ENCODE data around the gene TF. TPM values are rescaled to one million over a fixed set of nuclear protein-coding genes. Genes with fewer than 3 reads are reported as not detected.

The TF gene
- total RNA-seq, 1 experiment from 2014 or later, result not detected

DNA sequence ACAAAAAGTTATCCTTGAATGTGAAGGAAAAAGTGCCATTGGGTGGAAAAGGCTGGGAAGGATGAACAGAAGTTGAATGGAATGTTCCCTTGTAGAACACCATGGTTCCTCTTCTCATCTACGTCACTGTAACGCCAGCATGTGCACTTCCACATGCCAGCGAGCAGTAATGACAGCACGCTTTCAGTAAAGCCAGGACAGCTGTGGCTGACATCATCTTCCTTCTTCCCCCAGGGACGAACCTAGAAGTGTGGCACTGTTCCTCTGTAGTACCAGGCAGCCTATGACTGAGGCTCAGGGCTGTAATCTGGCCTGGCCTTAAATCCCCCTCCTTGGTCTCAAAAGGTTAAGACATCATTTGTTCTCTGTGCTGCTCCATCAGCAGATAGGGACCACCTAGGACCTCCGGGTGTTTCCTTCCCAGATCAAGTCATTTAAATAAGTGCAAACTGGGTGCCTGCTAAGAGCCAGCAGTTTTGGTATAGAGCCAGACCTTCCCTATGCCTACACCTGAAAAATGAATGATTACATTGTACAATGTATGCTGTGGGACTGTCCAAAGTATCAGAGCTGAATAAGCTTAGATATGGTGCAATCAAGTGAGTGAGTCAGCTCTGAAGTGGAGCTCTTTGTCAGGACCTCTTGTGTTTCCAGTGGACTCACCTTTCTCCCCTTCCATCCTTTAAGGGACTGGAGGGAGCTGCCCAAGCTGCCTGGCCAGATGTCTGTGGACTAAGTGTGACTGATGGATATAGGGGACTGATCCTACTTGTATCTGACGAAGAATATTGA lies 53.8 kb downstream of the TF start:
- DNase-seq, result no peak
- no peak overlapping the region for H3K4me3 ChIP-seq (ENCODE audit: insufficient read depth, low read depth, low read length)
- H3K36me3 ChIP-seq (replicated peaks; ENCODE audit: control insufficient read depth, insufficient read depth, low read length), result no peaks in the 10 kb centered on the region
- no peaks in the 10 kb centered on the region for H3K27me3 ChIP-seq (ENCODE audit: control insufficient read depth, insufficient read depth, low read length)

DNA sequence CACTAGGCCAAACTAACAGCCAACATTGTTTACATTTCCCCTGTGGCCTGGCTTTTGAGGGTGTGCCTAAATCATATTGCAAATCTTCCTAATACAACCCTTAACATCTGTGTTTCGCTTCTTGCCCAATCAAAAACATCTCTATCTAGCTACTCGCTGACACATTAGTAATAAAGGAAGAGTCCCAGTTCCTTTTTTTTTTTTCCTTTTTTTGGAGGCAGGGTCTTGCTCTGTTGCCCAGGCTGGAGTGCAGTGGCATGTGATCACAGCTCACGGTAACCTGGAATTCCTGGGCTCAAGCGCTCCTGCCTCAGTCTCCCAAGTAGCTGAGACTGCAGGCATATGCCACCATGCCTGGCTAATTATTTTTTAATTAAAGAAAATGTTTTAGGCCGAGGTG lies 57.3 kb downstream of the TF start:
- DNase-seq, result no peak
- Histone ChIP-seq H3K4me3 (ENCODE audit: insufficient read depth, low read depth, low read length) (no peak overlapping the region), H3K27me3 (ENCODE audit: control insufficient read depth, insufficient read depth, low read length) (no peaks in the 10 kb centered on the region), H3K36me3 (replicated peaks; ENCODE audit: control insufficient read depth, insufficient read depth, low read length) (peaks cover 5% of the 10 kb centered on the region)

DNA sequence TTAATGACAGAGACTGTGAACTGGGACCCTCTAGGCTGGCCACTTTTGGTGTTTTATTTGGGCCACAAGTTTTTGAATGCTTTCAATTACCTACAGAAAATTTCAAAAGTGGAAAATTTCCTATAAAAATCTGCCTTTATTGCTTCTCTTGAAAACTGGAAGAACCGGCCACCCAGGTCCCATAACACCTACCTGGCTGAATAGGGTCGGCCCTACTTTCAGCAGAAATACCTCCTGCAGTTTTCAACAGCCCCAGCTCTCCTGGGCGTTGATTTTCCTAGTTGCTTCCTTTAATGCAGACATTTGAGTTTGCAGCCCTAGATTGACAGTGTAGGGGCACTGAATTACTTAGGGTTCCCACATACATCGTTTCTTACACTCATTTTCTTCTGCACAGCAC lies 58.7 kb downstream of the TF start:
- no peak overlapping the region for H3K4me3 ChIP-seq (ENCODE audit: insufficient read depth, low read depth, low read length)

DNA sequence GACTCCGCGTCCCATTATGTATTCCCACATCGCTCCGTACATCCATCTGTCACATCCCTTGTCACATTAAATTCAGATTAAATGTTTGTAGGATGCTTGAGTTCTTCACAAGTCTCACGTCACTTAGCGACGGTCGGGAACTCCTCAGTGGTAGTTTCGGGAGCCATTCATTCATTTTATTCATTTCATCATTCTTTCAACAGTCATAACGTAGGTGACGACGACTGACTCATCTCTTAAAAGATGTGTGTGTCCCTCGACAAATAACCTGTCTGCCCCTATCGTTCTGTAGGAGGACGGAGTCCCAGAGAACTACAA lies 59.1 kb downstream of the TF start:
- H3K4me3 ChIP-seq (ENCODE audit: insufficient read depth, low read depth, low read length), result peak overlapping the region; percentile 96
- DNase-seq, result no peak
- H3K36me3 ChIP-seq (replicated peaks; ENCODE audit: control insufficient read depth, insufficient read depth, low read length), result peaks cover 8% of the 10 kb centered on the region
- H3K27me3 ChIP-seq (ENCODE audit: control insufficient read depth, insufficient read depth, low read length), result no peaks in the 10 kb centered on the region

More for the DNA sequence above, 58.7 kb downstream of the TF start:
- DNase-seq, result no peak
- Histone ChIP-seq H3K27me3 (ENCODE audit: control insufficient read depth, insufficient read depth, low read length) (no peaks in the 10 kb centered on the region), H3K36me3 (replicated peaks; ENCODE audit: control insufficient read depth, insufficient read depth, low read length) (peaks cover 8% of the 10 kb centered on the region)

DNA sequence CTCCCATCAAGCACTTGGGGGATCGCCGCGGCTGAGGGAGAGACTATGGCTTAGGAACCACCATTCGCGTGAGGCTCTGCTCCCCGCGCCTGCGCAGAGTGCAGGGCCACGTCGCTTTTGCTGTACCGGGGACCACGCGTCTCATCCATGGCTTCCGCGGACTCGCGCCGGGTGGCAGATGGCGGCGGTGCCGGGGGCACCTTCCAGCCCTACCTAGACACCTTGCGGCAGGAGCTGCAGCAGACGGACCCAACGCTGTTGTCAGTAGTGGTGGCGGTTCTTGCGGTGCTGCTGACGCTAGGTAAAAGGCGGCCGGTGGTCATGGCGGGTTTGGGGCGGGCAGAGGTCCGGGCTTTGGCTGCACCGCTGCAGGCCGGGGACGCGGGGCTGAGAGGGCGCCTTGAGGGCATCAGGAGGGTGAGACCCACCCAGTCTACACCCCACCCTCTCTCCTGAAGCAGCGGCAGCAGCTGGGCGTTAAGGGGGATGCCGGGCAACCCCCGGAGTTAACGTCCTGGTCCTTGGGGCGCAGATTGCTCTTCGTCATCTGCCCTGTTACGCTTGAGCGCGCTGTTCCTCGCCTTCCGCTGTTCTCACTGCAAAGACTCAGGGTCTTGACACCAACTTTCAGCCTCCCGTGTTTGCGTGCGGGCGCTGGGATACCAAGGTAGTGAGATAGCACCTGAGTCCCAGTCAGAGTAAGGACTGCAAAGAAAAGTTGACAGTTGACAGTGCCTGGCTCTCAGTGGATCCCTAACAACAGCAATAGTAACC lies 59.7 kb downstream of the TF start, which contains the start of gene SRPRB:
SRPRB (plus strand) TSS at position 114 of the 774 bp plus-strand sequence; CDS start at position 148, 34 bp downstream.
- Histone ChIP-seq H3K27me3 (ENCODE audit: control insufficient read depth, insufficient read depth, low read length) (no peaks in the 10 kb centered on the region), H3K36me3 (replicated peaks; ENCODE audit: control insufficient read depth, insufficient read depth, low read length) (peaks cover 8% of the 10 kb centered on the region), H3K4me3 (ENCODE audit: insufficient read depth, low read depth, low read length) (peak within 1 kb of the TSS; percentile 96)
- peak; percentile 94 for DNase-seq

DNA sequence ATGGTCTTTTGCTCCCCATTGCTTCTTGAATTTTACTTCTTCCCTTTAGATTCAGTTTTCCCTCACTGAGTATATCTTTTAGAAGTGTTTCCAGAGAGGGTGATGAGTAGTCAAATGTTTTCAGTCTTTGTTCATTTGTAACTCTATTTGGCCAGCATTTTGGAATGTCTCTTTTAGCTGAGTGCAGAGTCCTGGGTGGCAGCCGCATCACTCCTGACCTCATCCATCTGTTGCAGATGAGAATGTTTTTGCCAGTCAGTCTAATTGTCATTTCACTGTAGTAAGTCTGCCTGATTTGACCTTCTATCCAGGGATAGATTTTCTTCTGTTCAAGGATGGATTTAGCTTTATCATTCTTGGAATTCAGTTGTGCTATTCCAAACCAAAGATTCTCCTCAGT lies 66.7 kb downstream of the TF start:
- no peak for DNase-seq
- Histone ChIP-seq H3K36me3 (replicated peaks; ENCODE audit: control insufficient read depth, insufficient read depth, low read length) (peaks cover 15% of the 10 kb centered on the region), H3K4me3 (ENCODE audit: insufficient read depth, low read depth, low read length) (no peak overlapping the region), H3K27me3 (ENCODE audit: control insufficient read depth, insufficient read depth, low read length) (no peaks in the 10 kb centered on the region)

DNA sequence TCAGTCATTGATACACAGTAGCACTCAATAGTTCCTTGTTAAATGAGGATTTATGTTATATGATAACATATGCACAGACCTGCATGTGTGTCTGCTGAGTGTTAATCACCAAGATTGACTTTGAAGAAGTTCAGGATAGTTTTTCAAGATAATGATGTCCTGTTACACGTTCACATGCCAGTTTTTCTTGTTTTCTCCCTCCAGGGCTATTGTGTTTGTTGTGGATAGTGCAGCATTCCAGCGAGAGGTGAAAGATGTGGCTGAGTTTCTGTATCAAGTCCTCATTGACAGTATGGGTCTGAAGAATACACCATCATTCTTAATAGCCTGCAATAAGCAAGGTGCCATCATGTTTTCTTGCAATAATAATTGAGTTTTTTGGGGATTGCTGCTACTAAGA lies 69.2 kb downstream of the TF start:
- H3K4me3 ChIP-seq (ENCODE audit: insufficient read depth, low read depth, low read length), result no peak overlapping the region
- peaks cover 21% of the 10 kb centered on the region for H3K36me3 ChIP-seq (replicated peaks; ENCODE audit: control insufficient read depth, insufficient read depth, low read length)
- no peak for DNase-seq

DNA sequence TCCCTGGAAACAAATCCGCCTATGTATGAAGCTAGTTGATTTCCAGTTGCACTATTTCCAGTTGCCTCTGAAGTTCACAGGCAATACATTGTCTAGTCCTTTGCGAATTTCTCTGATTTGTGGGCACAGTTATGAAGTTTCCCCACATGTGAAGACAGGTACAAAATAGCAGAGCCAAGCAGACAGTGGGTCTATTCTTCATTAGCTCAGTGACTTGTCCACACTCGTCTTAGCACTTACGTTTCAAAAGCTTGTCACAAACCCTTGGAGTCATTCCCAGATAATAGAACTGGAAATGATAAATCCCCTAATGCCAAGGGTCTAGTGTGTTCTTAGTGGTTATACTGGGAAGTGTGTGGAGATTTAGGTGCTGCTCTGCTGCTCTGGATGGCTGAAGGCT lies 73.9 kb downstream of the TF start:
- DNase-seq, result no peak
- Histone ChIP-seq H3K27me3 (ENCODE audit: control insufficient read depth, insufficient read depth, low read length) (no peaks in the 10 kb centered on the region), H3K4me3 (ENCODE audit: insufficient read depth, low read depth, low read length) (no peak overlapping the region), H3K36me3 (replicated peaks; ENCODE audit: control insufficient read depth, insufficient read depth, low read length) (peaks cover 27% of the 10 kb centered on the region)

More for the DNA sequence above, 69.2 kb downstream of the TF start:
- no peaks in the 10 kb centered on the region for H3K27me3 ChIP-seq (ENCODE audit: control insufficient read depth, insufficient read depth, low read length)

DNA sequence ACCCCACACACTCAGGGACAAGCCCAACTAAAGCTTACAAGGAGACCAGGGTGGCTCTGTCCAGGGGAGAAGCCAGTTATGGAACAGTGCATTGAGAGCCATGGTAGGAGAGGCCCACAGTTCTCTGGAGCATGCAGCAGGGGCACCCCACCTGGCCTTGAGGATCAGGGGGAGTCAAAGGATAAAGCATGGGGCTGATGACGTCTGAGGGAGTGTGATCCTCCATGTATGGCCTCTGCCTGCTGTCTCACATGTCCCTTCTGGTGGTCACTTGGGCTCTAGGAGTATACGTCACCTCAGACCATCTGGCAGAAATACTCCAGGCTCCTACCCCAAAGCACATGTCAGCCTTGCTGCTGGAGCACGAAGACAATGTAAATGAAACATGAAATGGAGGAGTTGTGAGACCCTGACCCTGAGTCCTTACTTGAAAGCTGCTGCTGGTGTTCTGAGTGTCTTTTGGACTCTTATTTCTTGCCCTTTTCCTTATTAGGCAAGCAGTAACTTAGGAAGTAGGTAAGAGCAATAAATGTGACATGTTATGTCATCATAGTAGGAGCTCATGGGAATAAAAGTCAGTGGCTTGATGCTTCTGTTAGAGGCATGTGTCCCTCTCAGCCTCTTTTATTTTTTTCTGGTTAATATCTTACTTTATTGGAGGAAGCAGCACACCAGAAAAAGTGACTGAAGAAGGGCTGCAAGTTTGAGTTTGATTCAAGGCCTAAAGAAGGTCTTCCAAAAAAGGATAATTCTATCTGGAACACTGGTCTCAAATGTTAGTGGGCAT lies 74.9 kb downstream of the TF start:
- Histone ChIP-seq H3K36me3 (replicated peaks; ENCODE audit: control insufficient read depth, insufficient read depth, low read length) (peaks cover 22% of the 10 kb centered on the region), H3K4me3 (ENCODE audit: insufficient read depth, low read depth, low read length) (no peak overlapping the region), H3K27me3 (ENCODE audit: control insufficient read depth, insufficient read depth, low read length) (no peaks in the 10 kb centered on the region)
- DNase-seq, result no peak

DNA sequence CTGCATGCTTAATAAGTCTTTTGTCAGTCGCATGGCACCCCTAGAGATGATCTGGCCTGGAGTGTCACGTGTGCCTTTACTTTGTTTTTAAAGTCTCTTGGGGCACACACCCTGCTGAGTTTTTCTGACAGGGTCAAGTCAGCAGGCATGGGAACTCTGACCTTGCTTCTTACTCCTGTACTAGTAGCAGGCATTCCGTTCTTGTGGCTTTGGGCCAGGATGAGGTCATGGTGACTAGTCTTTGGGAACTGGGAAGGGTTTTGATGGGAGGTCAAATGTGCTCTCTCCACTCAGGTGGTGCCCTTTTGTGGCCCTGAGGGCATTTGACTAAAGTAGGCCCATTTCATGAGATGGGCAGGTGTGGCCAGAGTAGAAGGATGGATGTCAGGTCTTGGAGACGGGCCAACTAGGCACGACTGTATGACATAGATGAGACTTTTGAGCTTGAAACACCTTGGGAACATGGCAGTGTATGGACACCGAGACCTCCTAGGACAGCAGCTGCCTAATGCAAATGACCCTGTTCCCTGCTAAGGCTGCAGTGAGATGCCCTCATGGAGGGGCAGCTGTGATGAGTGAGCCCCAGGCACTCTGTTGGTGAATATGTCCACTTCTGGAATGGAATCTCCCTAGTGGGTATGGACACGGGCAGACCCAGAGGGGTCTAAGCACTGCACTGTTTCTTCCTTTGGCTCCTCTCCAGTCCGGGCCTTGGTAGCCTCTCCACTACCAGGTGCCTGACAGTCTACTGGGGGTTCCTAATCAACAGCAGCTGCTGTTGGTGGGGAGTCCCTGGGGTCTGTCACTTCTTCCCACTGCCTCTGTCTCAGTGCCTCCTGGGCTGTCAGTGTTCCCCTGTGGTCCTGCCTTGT lies 75.8 kb downstream of the TF start:
- no peak overlapping the region for H3K4me3 ChIP-seq (ENCODE audit: insufficient read depth, low read depth, low read length)
- DNase-seq, result peak; percentile 62

DNA sequence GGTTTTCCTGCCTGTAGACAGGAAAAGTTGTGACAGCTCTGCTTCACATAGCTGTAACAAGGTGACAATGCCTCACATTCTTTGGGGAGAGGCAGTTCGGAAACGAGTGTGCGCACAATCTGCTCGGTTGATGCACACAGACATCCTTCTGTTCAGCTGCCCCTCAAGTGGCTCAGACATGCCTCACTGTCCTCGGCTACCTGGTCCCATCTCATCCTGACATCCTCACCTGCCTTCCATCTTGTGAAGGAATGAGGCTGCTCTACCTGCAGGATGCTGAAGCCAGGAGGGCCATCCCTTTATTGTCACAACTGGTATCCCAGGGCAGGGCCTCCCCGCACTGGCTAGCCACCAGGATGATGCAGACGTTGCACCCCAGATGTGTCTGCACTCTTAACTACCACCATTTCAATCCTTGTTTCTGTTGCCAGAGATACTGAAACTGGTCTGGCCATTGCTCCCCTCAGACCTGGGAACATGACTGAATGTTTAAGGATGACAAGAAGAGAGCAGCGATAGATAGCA lies 78.8 kb downstream of the TF start:
- H3K36me3 ChIP-seq (replicated peaks; ENCODE audit: control insufficient read depth, insufficient read depth, low read length), result peaks cover 11% of the 10 kb centered on the region
- no peak overlapping the region for H3K4me3 ChIP-seq (ENCODE audit: insufficient read depth, low read depth, low read length)
- no peak for DNase-seq
- no peaks in the 10 kb centered on the region; the same call in 1 of the 2 replicates for H3K27me3 ChIP-seq (ENCODE audit: control insufficient read depth, insufficient read depth, low read length)

More for the DNA sequence above, 75.8 kb downstream of the TF start:
- H3K27me3 ChIP-seq (ENCODE audit: control insufficient read depth, insufficient read depth, low read length), result no peaks in the 10 kb centered on the region
- H3K36me3 ChIP-seq (replicated peaks; ENCODE audit: control insufficient read depth, insufficient read depth, low read length), result peaks cover 19% of the 10 kb centered on the region

DNA sequence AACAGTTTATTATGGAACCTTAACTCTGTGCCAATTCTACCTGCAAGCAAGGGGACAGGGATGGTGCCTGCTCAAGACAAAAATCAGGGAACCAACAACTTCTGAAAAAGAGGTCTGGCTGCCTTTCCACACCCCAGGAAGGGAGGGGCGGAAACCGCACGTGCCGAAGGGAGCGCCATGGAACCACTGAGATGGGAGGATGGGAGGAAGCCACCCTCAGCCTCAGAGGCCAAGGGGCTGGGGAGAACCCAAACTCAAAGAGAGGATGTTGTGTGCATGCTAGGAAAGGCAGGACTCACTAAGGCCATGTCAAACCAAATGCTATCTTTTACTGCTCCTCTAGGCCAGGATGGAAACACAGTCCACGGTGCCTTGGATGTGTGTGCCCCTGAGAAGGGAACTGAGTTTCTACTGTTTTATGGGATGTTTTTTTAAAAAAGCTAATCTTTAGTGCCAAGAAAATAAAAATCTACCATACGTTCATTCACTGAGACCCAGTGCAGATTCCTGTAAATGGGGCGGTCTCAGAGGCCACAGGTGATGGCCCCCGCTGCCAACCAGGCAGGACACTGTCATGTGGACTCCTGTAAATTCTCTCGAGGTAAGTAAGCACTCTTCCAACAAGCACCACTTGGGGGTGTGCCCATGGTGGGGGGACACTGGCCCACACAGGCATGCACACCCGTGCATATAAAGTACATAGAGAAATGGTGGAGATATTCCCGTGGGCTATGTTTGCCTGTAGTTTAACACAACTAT lies 80.0 kb downstream of the TF start:
- no peaks in the 10 kb centered on the region; the same call in 1 of the 2 replicates for H3K27me3 ChIP-seq (ENCODE audit: control insufficient read depth, insufficient read depth, low read length)
- no peak for DNase-seq
- H3K4me3 ChIP-seq (ENCODE audit: insufficient read depth, low read depth, low read length), result no peak overlapping the region
- H3K36me3 ChIP-seq (replicated peaks; ENCODE audit: control insufficient read depth, insufficient read depth, low read length), result peaks cover 4% of the 10 kb centered on the region

DNA sequence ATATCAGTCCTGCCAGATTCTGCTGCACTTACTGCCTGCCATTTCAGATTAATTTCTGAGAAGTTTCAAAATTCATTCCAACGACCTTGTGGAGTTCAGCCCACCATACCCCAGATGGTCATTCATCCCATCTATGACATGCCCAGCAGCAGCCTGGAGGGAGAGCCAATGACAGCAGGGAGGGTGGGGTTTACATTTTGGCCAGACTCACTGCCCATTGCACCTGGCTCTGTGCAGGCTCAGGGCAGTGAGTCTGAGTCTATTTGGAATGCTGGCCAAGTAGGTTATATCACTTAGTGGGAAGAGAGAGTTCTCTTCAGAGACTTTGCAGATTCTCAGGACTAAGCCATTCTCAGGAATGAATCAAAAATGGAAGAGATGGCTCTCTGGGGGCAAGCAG lies 80.9 kb downstream of the TF start:
- Histone ChIP-seq H3K4me3 (ENCODE audit: insufficient read depth, low read depth, low read length) (no peak overlapping the region), H3K27me3 (ENCODE audit: control insufficient read depth, insufficient read depth, low read length) (no peaks in the 10 kb centered on the region; the same call in 1 of the 2 replicates), H3K36me3 (replicated peaks; ENCODE audit: control insufficient read depth, insufficient read depth, low read length) (peaks cover under 1% of the 10 kb centered on the region)
- DNase-seq, result no peak
